GM10266 (cell line): ENCODE results near the gene ARL11.

Source experiments
- DNase-seq: peaks from one replicate; pipeline ENCODE4 v3.0.0; 2012; ENCODE audit errors: extremely low spot score
- CTCF ChIP-seq: IDR thresholded peaks from 2 replicates; pipeline ENCODE4 v1.5.1; 2012; ENCODE audit warnings: mild to moderate bottlenecking, low read depth; ENCODE audit not compliant: control insufficient read depth, insufficient read depth; ENCODE audit errors: missing control alignments

Gene ARL11

GRCh38 chr13:49627831-49628652 lies at the start of gene ARL11:
Gene ARL11 (plus strand): TSS chr13:49628507. CDS start chr13:49630448, 1,941 bp downstream.
- peak; percentile 85 for DNase-seq
- no peak for TF ChIP-seq CTCF

- DNase-seq, result no peak
- TF ChIP-seq CTCF, result no peak
Measured at GRCh38 chr13:49579501-49579900, 48.8 kb upstream of the ARL11 start.

- DNase-seq, result no peak
- TF ChIP-seq CTCF, result no peak
Measured at GRCh38 chr13:49580980-49581680, 47.2 kb upstream of the ARL11 start.

GRCh38 chr13:49584771-49585182 lies 43.5 kb upstream of the ARL11 start:
- peak; percentile 45 for DNase-seq

GRCh38 chr13:49585220-49586157 lies 42.8 kb upstream of the ARL11 start, which contains the start of gene RCBTB1:
Gene RCBTB1 (minus strand): TSS chr13:49585558. CDS start chr13:49567279, 18,279 bp downstream.
- TF ChIP-seq CTCF, result no peak
- peak; percentile 95 for DNase-seq

More at GRCh38 chr13:49584771-49585182, 43.5 kb upstream of the ARL11 start:
- no peak for TF ChIP-seq CTCF

GRCh38 chr13:49586717-49587116 lies 41.6 kb upstream of the ARL11 start:
- TF ChIP-seq CTCF, result no peak
- DNase-seq, result no peak
